Measurements from ENCODE around the gene TNNT1. TPM values are rescaled to one million over a fixed set of nuclear protein-coding genes. Genes with fewer than 3 reads are reported as not detected.

TNNT1 gene
- total RNA-seq, 1 experiment from 2014 or later = 116 TPM

- Histone ChIP-seq H3K27me3 (ENCODE audit: control insufficient read depth, insufficient read depth, low read length) (no peaks in the 10 kb centered on the region), H3K36me3 (ENCODE audit: control insufficient read depth, insufficient read depth, low read length) (no peaks in the 10 kb centered on the region), H3K4me3 (ENCODE audit: low read depth in 2 of 2, low read length in 2 of 2) (no peak overlapping the region), H3K4me1 (ENCODE audit: control insufficient read depth, insufficient read depth, low read length) (peaks cover 8% of the 10 kb centered on the region; the same call in 1 of the 2 replicates), H3K9me3 (ENCODE audit: control insufficient read depth, insufficient read depth, low read depth, low read length) (no peaks in the 10 kb centered on the region), H3K27ac (ENCODE audit: low read length) (no peak overlapping the region; the same call in 1 of the 2 replicates)
- TF ChIP-seq REST (IDR thresholded peaks at IDR 0.05; ENCODE audit: insufficient read depth in 1 of 2, low read depth in 2 of 2, low read length in 1 of 2) (peak; percentile 55 to 68; a peak in 3 of 4 replicates), SIN3A (IDR thresholded peaks at IDR 0.05; ENCODE audit: borderline replicate concordance, insufficient read depth, low read depth, low read length) (no peak), TCF7L2 (IDR thresholded peaks at IDR 0.05; ENCODE audit: low read depth, low read length) (no peak), CTCF (IDR thresholded peaks at IDR 0.05) (no peak), POLR2AphosphoS5 (IDR thresholded peaks at IDR 0.05; ENCODE audit: low read depth, low read length) (no peak)
- no TSS peak for BruUV-seq (replicated peaks)
- CTCF ChIA-PET = no interaction called here
- intact Hi-C loops (cut with micrococcal nuclease; ENCODE audit: unreplicated experiment) (no loop called here), in situ Hi-C loops (cut with HindIII; ENCODE audit: low pct_unique_long_range_greater_than_20kb, low sequenced_read_pairs) (no loop called here)
- DNase-seq (ENCODE audit: low read depth, low spot score) = no peak
- no peak for ATAC-seq
- POLR2A ChIA-PET = interaction anchor here (0.7 kb wide), 1 partner anchor 42 kb away, joined by 9 read pairs; no protein-coding TSS in a partner anchor
Observed at GRCh38 chr19:55158423-55158822, 9.4 kb upstream of the TNNT1 start.

GRCh38 chr19:55157064-55157908 lies 8.3 kb upstream of the TNNT1 start, which contains the start of gene TNNI3:
TNNI3 (minus strand) TSS chr19:55157732; CDS start chr19:55157589, 143 bp downstream.
- H3K9me3 ChIP-seq (ENCODE audit: control insufficient read depth, insufficient read depth, low read depth, low read length) = no peaks in the 10 kb centered on the region

More at GRCh38 chr19:55157064-55157908, 8.3 kb upstream of the TNNT1 start, which contains the start of gene TNNI3:
- TF ChIP-seq REST (IDR thresholded peaks at IDR 0.05; ENCODE audit: insufficient read depth in 1 of 2, low read depth in 2 of 2, low read length in 1 of 2) = no peak
- TF ChIP-seq SIN3A (IDR thresholded peaks at IDR 0.05; ENCODE audit: borderline replicate concordance, insufficient read depth, low read depth, low read length) = no peak
- no peak for TF ChIP-seq TCF7L2 (IDR thresholded peaks at IDR 0.05; ENCODE audit: low read depth, low read length)
- TF ChIP-seq CTCF (IDR thresholded peaks at IDR 0.05) = no peak
- no peak for TF ChIP-seq POLR2AphosphoS5 (IDR thresholded peaks at IDR 0.05; ENCODE audit: low read depth, low read length)
- no peak for DNase-seq (ENCODE audit: low read depth, low spot score)
- intact Hi-C loops (cut with micrococcal nuclease; ENCODE audit: unreplicated experiment) (no loop called here), in situ Hi-C loops (cut with HindIII; ENCODE audit: low pct_unique_long_range_greater_than_20kb, low sequenced_read_pairs) (no loop called here)
- peaks cover 8% of the 10 kb centered on the region; the same call in 1 of the 2 replicates for H3K4me1 ChIP-seq (ENCODE audit: control insufficient read depth, insufficient read depth, low read length)
- ChIA-PET POLR2A (no interaction called here), CTCF (no interaction called here)
- H3K4me3 ChIP-seq (ENCODE audit: low read depth in 2 of 2, low read length in 2 of 2) = peak within 1 kb of the TSS; percentile 55 to 71
- H3K27me3 ChIP-seq (ENCODE audit: control insufficient read depth, insufficient read depth, low read length) = no peaks in the 10 kb centered on the region
- no peaks in the 10 kb centered on the region for H3K36me3 ChIP-seq (ENCODE audit: control insufficient read depth, insufficient read depth, low read length)
- peak within 1 kb of the TSS; percentile 62; the same call in 1 of the 2 replicates for H3K27ac ChIP-seq (ENCODE audit: low read length)
- no TSS peak for BruUV-seq (replicated peaks)
- no peak for ATAC-seq
